ENCODE results near the gene PIGZ.

- TF ChIP-seq CTCF (IDR thresholded peaks at IDR 0.05): no peak
- no peak for TF ChIP-seq POLR2A (IDR thresholded peaks at IDR 0.05)
Measured at GRCh38 chr3:196988241-196989029, 19.8 kb upstream of the PIGZ start.

Measured in lower leg skin (tissue), 3 donors.